GM10266 (cell line): Measurements from ENCODE around the gene USP7.

Experiments
- DNase-seq: peaks from one replicate; pipeline ENCODE4 v3.0.0; 2012; ENCODE audit errors: extremely low spot score
- CTCF ChIP-seq: IDR thresholded peaks from 2 replicates; pipeline ENCODE4 v1.5.1; 2012; ENCODE audit warnings: mild to moderate bottlenecking, low read depth; ENCODE audit not compliant: control insufficient read depth, insufficient read depth; ENCODE audit errors: missing control alignments

Gene USP7

GRCh38 chr16:8866118-8866883 is 97.4 kb downstream of the USP7 start:
- TF ChIP-seq CTCF, result no peak
- DNase-seq, result no peak

GRCh38 chr16:8865145-8865882 is 98.4 kb downstream of the USP7 start:
- DNase-seq, result no peak
- TF ChIP-seq CTCF, result no peak

- no peak for DNase-seq
- no peak for TF ChIP-seq CTCF
These were observed 99.1 kb downstream of the USP7 start for GRCh38 chr16:8864480-8865110.

GRCh38 chr16:8863594-8864424 is 99.9 kb downstream of the USP7 start:
- no peak for TF ChIP-seq CTCF
- no peak for DNase-seq

GRCh38 chr16:8862309-8863130 is 101.2 kb downstream of the USP7 start:
- no peak for DNase-seq
- no peak for TF ChIP-seq CTCF

- TF ChIP-seq CTCF, result no peak
- DNase-seq, result no peak
These were observed 102.0 kb downstream of the USP7 start for GRCh38 chr16:8861563-8862308.
